ENCODE results near the gene P4HA1. TPM values are rescaled to one million over a fixed set of nuclear protein-coding genes. Genes with fewer than 3 reads are reported as not detected.

Gene P4HA1
- total and polyA plus RNA-seq, 9 of the 15 experiments (the other 6 are each of a cell fraction or from before 2014, with no cell fraction given) = 20.2 to 177 (median 28.6) TPM

DNA sequence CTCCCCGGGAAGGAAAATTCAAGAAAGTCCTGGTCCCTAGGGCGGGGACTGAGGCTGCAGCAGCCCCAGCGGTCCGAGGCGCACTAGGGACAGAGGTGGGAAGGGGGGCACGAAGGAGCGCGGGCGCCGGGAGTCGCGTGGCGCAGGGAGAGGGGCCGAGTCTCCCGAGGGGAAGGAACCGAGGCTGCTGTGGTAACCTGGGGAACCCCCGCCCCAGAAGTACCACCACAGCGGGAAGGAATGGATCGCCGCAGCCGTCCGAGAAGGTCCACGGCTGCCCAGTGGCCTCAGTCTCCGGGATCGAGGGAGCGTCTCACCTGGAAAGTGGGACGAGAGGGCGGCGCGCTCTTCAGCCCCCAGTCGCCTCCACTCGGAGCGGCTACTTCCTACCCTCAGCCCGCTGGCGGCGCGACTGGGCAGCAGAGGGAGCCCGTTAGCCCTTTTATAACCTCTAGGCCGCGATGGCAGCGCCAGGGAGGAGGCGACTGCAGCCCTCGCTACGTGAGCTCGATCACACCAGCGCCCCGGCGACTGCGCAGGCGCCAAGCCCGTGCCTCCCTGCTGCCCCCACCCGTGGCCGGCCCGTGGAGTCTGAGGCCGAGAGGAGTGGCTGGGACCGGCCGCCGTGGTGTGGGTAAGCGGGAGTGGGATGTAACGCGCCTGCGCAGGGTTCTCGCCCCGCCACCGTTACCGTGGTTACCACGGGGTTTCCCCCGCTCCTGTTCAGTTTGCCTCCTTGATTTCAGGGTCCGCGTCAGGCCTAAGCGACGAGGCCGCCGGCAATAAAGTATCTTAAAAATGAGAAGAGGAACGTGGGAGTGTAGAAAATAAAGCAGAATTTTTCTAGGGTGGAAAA is at the start of gene P4HA1 (continued):
- TF ChIP-seq ARID4B (CRISPR knock-in tag; IDR thresholded peaks at IDR 0.05) (peak; percentile 91), RBM25 (IDR thresholded peaks at IDR 0.05; ENCODE audit: low read depth, low read length, severe bottlenecking) (no peak), SNRNP70 (optimal IDR thresholded peaks at IDR 0.05; ENCODE audit: low read depth, low read length) (no peak), ZNF518B (CRISPR knock-in tag; IDR thresholded peaks at IDR 0.05) (no peak), ZNF551 (CRISPR knock-in tag; IDR thresholded peaks at IDR 0.05) (no peak), BRCA1 (IDR thresholded peaks at IDR 0.05) (no peak), BRCA1 (CRISPR knock-in tag; IDR thresholded peaks at IDR 0.05) (peak; percentile 83; the same call in 1 of the 2 replicates)
